Esophagus muscularis mucosa (tissue), 3 donors: ENCODE results near the gene ZG16.
"Not testable (repeated sequence)": the region's sequence is repeated elsewhere in the genome, so short reads cannot be mapped to it uniquely, and the experiment has no call there.

ENCODE experiments used
- EP300 ChIP-seq: sonication (generic); formaldehyde crosslinking; IDR thresholded peaks from one replicate; pipeline ENCODE4 v1.6.1; 2017; ENCODE audit warnings: antibody characterized with exemption
- TF ChIP-seq, protein P1 (sequence below), 3 experiments: fragments of 200-600 bp in 2 of 3; fragments of 450-650 bp in 1 of 3; sonication (generic) in 2 of 3; IDR thresholded peaks; one replicate each; pipeline ENCODE4 v1.5.1; 2017 to 2019; ENCODE audit warnings: antibody characterized with exemption in 3 of 3, mild to moderate bottlenecking in 2 of 3, moderate library complexity in 1 of 3

GRCh38 chr16:29740630-29741015 lies 37.4 kb upstream of the ZG16 start:
- TF ChIP-seq, protein P1, sequence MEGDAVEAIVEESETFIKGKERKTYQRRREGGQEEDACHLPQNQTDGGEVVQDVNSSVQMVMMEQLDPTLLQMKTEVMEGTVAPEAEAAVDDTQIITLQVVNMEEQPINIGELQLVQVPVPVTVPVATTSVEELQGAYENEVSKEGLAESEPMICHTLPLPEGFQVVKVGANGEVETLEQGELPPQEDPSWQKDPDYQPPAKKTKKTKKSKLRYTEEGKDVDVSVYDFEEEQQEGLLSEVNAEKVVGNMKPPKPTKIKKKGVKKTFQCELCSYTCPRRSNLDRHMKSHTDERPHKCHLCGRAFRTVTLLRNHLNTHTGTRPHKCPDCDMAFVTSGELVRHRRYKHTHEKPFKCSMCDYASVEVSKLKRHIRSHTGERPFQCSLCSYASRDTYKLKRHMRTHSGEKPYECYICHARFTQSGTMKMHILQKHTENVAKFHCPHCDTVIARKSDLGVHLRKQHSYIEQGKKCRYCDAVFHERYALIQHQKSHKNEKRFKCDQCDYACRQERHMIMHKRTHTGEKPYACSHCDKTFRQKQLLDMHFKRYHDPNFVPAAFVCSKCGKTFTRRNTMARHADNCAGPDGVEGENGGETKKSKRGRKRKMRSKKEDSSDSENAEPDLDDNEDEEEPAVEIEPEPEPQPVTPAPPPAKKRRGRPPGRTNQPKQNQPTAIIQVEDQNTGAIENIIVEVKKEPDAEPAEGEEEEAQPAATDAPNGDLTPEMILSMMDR (IDR thresholded peaks at IDR 0.05) = not testable (repeated sequence)
- not testable (repeated sequence) for TF ChIP-seq EP300
